HPDE6-E6E7 (cell line): ENCODE data around the gene EFCAB6.

ENCODE experiments used
- DNase-seq: peaks from one replicate; pipeline ENCODE4 v3.0.0; 2011; ENCODE audit warnings: missing footprints; ENCODE audit errors: extremely low spot score

EFCAB6 gene

DNA sequence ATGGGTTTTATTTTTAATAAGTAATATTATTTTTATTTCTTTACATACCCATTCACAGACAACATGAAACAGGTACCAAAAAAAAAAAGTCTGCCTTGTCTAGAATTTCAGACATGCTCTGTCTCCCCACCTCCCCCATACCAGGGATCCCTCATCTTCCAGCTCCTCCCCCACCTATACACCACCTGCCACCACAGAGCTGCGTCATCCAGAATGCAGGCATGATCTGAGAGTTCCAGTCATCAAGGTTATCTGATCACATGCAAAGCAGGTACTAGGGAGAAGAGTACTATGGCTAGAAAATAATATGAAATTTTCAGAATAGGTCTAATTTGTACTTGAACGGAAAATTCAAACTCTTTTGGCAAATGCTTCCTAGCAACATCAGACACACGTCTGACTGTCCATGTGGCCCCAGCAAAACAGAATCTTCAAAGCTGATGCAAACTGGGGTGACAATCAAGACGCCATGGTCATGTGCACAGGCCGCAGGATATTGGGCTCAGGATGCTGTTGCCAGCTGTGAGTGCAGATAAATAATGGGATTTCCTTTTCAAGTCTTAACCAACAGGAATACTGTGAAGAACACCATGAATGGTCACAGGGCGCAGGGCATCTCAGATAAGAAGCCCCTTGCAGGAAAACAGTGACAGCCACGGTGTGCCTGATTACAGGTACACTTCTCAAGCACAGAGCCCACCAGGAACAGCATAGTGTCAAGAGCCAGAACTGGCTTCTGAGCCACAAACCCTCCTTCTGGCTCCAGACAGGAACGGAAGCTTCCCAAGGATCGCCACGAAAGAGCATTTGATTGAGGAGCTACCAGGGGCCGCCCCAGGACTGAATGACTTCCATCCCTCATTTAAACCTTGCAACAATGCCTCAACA is 169.5 kb downstream of the EFCAB6 start:
- DNase-seq: no peak

DNA sequence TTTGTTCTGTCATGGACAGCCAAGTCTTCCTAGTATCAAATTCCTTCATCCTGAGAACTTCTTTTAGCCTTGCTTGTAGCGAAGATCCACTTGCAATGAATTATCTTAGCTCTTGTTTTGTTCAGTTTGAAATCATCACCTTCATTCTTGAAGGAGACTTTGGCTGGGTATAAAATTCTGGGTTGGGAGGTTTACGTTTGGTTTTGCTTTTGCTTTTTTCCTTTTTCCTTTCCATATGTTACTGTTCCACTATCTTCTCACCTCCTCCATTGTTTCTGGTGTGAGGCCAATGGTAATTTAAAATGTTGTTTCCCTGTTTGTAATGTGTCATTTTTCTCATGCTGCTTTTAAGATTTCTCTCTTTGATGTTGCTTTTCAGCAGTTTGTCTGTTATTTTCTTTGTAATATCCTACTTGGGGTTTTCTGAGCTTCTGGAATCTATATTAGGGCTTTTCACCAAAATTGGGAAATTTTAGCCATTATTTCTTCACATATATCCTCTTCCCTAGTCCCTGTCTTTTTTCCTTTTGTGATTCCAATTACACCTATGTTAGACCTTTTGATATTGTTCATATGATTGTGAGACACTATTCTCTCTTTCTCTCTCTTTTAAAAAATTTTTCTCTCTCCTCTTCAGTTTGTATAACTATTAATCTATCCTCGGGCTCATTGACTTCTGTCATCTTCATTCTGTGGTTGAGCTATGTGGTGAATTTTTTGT is 172.7 kb downstream of the EFCAB6 start:
- no peak for DNase-seq

DNA sequence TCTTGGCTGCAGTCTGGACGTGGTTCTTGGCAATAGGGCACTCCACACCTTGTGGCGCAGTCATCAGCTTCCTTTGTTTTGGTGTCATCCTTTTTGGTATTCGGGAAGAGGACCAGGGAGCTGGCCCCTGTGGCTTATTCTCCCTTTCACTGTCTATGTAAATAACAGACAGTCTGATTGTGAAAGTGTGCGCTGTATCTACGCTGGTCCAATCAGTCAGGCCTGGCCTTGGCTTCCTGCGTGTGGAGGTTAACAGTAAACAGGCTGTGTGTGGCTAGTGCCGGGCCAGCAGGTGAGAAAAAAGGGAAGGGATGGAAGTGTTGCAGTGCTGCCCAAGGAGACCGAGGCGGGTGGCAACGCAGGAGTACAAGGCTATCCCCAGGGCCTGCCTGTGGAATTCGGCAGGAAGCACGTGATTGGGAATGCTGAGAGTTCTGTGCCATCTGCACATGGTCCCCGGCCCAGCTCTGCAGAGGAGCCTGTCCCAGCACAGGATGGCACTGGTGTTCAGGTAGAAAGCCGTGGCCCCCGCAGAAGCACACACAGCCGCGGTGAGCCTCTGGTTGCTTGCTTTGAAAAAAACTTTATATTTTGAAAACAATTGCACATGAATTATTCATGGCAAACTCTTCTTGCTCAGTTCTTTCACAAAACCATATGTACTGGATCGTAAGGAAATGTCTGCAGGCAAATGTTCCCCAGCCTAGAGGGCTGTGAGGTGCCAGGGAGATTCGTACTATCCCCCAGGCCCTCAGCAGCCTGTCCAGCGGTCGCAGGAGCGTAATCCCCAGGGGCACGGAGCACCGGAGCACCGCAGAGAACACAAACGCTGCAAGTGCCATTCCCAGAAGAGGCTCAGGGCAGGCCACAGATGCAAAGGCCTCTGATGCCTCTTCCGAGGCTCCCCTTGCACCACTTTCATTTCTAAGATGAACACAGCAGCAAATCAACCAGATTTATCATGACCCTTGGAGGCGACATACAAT is 174.5 kb downstream of the EFCAB6 start:
- DNase-seq: no peak

DNA sequence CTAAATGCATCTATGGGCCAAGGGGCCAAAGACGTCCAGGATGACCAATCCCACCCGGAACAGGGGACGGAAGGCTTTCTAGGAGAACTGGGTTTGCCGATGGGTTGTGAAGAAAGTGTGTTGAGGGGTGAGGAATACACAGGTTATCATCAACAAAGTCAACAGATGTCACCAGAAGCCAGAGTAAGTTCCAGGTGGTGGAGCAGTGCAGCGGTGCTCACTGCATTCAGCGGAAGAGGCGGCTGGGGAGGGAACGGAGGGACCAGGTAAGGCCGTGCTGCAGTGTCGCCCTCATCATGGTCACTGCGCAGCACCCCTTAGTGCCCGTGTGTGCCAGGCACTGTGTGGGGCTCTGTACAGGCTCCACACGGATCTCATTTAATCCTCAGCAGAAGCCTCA is 176.0 kb downstream of the EFCAB6 start:
- no peak for DNase-seq

DNA sequence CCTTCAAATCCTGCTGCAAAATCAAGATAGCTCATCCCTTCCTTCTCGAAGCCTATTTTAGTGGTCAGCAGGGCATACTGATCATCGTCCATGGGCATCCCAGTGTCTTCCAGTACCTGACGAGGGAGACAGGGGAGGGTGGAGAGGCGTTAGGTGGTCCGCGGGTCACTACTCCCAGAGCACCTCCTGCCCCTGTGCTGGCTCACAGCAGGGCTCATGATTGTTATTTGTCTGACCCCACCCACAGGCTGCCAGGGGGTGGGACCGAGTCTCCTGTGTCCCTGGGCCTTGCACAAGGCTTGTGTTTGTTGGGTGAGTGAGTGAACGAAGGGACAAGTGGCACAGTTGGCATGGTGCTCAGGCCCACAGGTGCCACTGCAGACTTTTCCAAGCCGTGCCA is 177.0 kb downstream of the EFCAB6 start:
- DNase-seq: no peak

DNA sequence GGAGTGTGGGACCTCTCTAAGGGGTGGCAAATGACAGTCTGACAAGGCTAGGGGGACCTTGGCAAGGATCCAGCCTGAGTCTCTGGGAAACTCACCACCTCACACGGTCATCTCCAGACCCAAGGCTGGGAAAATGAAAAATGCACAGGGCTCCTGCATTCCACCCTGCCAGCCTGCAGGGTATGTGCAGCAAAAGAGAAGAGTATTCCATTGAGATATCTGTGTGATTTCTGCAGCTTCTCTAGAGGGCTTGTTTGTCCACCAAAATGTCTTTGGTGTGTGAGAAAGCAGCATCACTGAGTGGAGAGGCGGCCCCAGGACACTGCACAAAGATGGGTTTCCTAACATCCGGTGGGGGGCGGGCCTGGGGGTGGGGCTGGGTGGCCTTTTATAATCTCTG is 177.8 kb downstream of the EFCAB6 start:
- DNase-seq: no peak

DNA sequence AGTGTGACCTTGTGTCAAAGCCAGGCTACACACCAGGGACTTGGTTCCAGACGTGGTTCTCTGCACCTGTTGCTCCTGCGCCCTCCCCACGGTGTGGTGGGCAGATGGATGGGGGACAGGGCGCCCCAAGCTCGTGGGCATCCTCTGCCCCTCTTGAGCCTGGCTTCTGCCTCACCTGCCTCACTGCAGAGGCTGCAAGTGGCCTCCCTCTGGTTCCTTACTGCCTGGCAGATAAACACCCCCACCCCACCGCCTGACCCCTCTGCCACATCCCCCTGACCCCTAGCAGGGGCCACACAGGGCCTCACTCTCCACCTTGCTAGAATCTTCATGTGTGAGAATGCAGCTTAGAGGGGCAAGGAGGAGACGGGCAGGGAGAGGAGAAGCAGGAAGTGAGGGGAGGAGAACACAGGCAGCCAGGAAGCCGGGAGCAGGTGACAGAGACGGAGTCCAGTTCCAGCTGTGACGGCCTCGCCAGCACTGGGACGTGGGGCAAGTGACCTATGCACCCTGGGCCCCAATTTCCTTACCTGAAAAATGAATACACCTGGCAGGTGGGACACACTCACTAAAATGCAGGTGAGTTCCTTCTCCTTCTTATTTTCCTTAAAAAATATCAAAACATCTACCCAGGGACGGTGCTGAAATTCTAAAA is 178.3 kb downstream of the EFCAB6 start:
- no peak for DNase-seq

DNA sequence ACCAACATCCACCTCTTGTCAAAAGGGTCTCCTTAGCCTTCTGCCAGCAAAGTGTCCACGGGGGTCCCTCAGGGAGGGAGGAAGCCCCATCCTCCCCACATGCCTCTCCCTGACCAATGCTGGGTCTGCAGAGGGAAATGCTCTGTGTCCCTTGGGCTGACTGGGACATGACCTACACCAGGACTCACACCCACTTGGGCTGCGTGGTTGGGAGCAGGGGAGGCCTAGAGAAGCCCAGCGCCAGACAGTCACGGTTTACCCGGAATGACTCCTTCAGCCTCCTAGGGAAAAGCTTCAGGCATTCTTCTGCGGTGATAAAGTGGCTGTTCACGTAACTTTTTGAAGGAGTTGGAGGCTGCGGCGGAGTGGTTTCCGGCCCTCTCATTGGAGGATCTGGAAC is 180.3 kb downstream of the EFCAB6 start:
- no peak for DNase-seq

DNA sequence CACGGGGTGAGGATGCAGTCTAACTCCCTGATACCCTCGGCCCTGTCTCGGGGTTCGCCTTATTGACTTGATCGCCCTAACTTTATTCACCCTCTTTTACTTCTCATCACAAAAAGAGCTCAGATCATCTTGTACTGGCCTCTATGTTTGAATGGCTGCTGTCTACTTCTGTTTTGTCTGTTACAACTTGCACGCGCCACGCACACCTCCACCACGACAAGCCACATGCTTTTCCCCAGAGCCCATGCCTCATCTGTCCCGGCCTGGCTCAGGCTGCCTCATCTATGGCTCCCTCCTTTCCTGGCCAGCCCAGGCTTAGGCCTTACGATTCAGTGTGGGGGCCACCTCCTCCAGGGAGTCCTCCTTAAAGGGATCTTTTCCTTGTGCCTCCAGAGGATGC is 180.9 kb downstream of the EFCAB6 start:
- no peak for DNase-seq

DNA sequence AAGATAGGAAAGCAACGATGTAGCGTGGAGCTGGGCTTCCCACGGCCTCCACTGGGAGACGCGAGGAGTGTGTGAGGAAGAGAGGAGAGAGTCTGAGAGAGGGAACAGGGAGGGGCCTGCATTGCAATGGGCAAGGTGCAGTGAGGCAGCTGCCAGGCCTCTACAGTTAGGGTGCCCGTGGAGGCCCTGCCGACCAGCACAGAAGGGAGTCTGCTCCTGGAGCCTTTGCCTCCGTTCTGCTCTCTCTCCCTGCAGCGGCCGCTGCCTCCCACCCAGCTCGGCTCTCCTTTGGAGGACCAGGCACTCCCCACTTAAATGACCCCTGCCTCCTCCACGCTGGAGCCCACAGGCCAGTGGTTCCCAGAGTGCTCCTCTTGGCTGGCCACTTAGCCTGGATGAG is 181.7 kb downstream of the EFCAB6 start:
- DNase-seq: no peak

DNA sequence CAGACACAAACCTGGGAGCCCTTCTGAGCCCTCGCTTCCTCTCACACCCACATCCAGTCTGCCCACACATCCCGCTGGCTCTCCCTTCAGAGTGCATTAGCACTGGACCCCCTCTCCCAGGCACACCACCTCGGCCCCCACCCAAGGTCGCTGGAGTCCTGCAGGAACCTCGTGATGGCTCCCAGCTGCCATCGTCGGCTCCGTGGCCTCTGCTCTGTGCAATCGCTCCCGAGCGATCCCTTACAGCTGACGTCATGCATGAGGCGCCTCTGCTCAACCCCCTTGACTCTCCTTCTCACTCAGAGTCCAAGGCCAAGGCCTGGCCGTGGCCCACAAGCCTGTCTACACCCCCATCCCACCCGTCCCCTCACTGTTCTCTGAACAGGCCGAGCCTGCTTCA is 183.9 kb downstream of the EFCAB6 start:
- no peak for DNase-seq

DNA sequence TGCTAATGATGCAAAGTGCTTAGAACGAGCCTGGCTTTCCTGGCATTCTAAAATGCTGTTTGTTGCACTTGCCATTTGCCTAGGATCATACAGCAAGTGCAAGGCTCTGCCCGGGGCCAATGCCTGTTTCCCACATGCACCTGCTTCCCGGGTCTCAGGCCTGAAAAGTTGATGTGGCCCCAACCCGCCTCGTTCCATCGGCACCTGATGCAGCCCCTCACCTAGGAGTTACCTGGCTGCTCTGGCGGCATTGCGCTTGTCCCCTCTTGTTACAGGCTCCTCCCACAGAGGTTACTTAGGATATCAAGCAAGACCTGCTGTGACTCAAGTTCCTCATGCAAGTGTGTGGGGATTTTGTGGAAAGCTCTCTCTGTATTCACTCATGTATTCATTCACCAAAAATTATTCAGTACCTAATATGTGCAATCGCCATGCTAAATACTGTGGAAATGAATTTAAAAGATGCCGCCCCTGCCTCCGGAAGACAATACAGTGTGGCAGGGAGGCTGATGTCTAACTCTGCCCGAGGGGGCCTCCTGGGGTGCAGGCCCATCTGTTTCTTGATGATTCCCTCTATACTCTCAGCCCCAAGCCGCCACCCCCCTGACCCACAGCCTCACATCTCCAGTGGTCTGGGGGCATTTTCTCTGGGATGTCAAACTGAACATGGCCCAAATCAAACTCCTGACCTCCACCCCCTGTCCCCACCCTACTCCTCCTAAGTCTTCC is 184.5 kb downstream of the EFCAB6 start:
- DNase-seq: no peak

DNA sequence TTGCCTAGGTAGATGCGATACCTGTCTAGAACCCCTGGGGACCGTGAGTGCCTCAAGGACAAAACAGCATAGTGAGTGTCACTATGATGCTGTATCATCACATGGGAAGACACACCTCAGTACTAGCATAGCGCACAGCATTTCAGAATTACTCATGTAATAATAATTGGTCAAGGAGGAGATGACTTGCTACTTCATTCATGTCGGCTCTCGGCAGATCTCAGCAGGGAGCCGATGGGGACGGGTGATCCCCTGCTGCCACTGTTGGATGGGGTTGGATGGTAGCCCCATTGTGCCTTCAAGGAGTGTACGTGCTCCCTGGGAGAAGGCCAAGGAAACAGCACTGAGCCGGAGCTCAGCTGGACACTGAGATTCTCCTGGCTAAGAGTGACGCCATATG is 186.9 kb downstream of the EFCAB6 start:
- no peak for DNase-seq

DNA sequence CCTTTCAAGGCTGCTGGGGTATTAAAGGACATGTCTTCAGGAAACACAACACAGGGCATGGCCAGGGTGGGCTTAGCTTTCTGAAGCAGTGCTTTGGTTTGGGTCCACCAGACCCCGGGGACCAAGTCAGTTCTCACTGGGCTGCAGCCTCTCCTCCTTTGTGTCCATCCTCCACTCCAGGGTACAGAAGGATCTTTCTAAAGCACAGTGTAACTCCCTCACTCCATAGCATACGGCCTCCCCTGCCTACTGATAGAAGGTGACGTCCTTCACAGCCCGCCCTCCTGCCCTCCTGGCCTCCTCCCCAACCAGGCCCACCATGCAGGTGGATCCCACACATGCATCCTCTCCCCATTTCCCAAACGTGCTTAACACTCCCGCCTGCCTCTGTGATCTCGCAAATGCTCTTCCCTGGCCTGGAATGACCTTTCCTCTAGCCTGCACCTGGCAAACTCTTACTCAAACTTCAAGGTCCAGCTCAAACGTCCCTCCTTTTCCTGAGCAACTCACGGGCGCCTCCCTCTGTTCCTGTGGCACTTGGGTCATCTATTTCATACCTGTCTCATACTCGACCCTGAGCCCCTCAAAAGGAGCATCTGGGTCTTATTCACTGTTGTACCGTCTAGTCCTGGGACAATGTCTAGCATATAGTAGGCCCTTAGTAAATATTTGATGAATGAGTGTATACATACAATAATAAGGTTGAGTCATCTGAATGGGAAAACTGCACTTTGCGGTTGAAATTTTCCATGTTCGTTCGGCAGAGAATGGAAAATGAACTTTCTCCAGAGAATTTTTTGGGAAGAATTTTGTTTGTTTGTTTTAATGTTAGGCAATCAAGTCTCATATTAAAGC is 187.7 kb downstream of the EFCAB6 start:
- no peak for DNase-seq

DNA sequence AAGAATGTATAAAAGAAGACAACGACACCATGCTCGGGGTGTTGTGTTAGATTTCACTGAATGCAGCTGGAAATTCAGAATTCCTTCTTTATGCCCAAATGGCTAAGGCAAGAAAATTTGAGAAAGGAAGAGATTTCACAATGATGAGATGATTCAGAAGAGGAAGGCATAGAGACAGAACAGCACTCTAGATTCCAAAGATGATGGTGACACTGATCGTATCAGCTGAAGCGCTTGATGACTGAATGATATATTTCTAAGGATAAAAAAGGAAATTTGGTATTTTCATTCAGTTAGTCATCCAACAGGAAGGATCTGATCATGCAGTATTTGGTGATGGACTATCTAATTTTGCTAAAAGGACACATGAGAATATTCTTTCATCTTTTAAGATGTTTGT is 189.2 kb downstream of the EFCAB6 start:
- DNase-seq: no peak

DNA sequence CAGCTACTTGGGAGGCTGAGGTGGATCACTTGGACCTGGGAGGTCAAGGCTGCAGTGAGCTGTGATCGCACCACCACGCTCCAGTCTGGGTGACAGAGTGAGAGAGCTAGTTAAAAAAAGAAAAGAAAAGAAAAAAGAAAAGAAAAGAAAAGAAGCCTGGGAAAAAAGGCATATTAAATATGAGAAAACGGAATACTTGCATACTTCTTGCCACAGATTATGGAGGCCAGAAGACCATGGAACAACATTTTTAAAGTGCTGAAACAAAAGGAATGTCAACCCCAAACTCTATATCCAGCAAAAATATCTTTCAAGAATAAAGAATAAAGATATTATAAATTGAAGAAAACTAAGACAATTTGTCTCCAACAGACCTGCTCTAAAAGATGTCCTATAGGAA is 191.9 kb downstream of the EFCAB6 start:
- DNase-seq: no peak

DNA sequence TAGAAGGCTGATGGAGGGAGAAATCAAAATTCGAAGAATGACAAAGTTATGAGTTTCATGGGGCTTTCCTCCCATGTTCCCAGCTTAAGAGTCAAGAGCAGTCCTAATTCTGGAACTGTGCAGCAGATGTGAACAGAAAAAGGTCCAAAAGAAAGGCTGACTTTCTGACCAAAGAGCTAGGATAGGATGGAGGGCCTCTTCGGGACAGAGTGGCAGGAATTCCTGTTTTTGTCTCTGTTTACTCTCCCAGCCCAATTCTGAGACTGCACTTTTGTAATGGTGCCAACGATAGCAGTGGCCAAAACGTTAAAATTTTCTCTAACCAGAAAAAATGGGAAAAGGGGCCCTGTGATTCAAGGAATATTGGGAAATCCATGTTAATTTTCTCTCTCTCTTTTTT is 193.6 kb downstream of the EFCAB6 start:
- no peak for DNase-seq

DNA sequence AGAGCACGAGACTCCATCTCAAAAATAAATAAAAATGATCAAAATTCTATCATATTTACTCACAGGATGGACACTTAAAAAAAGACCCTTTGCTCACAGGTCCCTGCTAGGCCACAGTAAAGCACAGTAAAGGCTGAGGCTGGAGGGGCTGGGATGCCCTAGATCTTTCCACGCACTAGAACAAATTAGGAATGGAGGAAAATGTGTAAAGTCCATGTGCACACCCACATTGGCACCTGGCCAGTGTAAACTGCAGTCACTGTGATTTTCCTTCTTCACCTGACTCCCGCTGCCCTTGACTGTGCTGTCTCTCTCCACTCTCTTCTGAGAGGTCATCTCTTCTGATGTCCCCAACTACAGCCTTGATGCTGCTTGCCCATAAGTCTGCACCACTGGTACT is 195.5 kb downstream of the EFCAB6 start:
- DNase-seq: no peak

DNA sequence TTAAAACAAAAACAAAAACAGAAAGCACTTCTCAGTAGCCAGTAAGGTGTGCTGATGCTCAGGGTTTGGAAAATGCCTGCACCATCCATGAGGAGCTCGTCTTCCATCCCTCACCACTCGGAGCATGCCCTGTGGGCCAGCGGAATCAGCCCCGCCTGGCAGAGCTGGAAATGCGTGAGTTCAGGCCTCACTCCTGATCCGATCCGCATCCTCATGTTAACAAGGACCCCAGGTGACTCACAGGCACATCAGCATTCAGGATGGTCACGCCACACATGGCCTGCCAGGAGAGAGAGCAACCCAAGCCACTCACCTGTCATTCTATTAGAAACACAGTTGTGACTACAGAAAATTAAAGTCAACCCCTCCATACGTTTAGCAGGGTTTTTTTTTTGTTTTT is 211.8 kb downstream of the EFCAB6 start:
- no peak for DNase-seq

DNA sequence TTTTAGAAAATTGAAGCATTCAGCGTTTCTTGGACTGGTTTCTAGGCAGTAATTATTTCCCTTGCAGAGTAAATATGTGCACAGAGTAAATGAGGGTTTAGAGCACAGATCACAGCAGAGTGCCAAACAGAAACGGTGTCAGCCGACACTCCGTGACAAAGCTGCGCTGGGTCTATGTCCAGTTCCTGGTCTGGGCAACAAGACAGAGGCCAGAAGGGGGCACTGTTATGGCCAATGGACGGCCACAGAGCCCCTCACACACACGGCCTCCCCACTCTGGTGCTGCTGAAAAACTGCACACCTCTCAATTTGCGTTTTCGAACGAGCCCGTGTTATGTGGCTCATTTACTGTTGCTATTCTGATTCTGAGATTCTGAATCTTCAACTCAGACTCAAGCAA is 219.6 kb downstream of the EFCAB6 start:
- no peak for DNase-seq
